ENCODE measurements around the gene MTMR2.

MTMR2 gene

GRCh38 chr11:95803973-95804372 is 119.9 kb downstream of the MTMR2 start:
- TF ChIP-seq SPI1 (IDR thresholded peaks at IDR 0.05; ENCODE audit: borderline replicate concordance, low read depth): no peak
- no peak for TF ChIP-seq REST (IDR thresholded peaks at IDR 0.05; ENCODE audit: insufficient replicate concordance, low read depth)
- TF ChIP-seq GABPA (IDR thresholded peaks at IDR 0.05; ENCODE audit: low read depth): no peak
- TF ChIP-seq POLR2AphosphoS5 (IDR thresholded peaks at IDR 0.05; ENCODE audit: low read depth): no peak
- TF ChIP-seq, protein P1, sequence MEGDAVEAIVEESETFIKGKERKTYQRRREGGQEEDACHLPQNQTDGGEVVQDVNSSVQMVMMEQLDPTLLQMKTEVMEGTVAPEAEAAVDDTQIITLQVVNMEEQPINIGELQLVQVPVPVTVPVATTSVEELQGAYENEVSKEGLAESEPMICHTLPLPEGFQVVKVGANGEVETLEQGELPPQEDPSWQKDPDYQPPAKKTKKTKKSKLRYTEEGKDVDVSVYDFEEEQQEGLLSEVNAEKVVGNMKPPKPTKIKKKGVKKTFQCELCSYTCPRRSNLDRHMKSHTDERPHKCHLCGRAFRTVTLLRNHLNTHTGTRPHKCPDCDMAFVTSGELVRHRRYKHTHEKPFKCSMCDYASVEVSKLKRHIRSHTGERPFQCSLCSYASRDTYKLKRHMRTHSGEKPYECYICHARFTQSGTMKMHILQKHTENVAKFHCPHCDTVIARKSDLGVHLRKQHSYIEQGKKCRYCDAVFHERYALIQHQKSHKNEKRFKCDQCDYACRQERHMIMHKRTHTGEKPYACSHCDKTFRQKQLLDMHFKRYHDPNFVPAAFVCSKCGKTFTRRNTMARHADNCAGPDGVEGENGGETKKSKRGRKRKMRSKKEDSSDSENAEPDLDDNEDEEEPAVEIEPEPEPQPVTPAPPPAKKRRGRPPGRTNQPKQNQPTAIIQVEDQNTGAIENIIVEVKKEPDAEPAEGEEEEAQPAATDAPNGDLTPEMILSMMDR (IDR thresholded peaks at IDR 0.05; ENCODE audit: insufficient read depth, low read length): no peak
- no peak for DNase-seq (ENCODE audit: low read depth in 1 of 2, low spot score in 1 of 2)
- H3K4me3 ChIP-seq (replicated peaks; ENCODE audit: insufficient read depth, low read length): no peak overlapping the region
- no peaks in the 10 kb centered on the region for H3K27me3 ChIP-seq (ENCODE audit: insufficient read depth, poor library complexity, severe bottlenecking)
- H3K27ac ChIP-seq (replicated peaks): no peak overlapping the region

GRCh38 chr11:95802806-95803205 is 121.1 kb downstream of the MTMR2 start:
- TF ChIP-seq REST (IDR thresholded peaks at IDR 0.05; ENCODE audit: insufficient replicate concordance, low read depth) (no peak), POLR2AphosphoS5 (IDR thresholded peaks at IDR 0.05; ENCODE audit: low read depth) (no peak), SPI1 (IDR thresholded peaks at IDR 0.05; ENCODE audit: borderline replicate concordance, low read depth) (no peak), GABPA (IDR thresholded peaks at IDR 0.05; ENCODE audit: low read depth) (no peak)
- TF ChIP-seq, protein P1 (IDR thresholded peaks at IDR 0.05; ENCODE audit: insufficient read depth, low read length): no peak

GRCh38 chr11:95800438-95800837 is 123.5 kb downstream of the MTMR2 start:
- no peak overlapping the region for H3K27ac ChIP-seq (replicated peaks)
- no peak for DNase-seq (ENCODE audit: low read depth in 1 of 2, low spot score in 1 of 2)
- H3K27me3 ChIP-seq (ENCODE audit: insufficient read depth, poor library complexity, severe bottlenecking): no peaks in the 10 kb centered on the region
- no peak overlapping the region for H3K4me3 ChIP-seq (replicated peaks; ENCODE audit: insufficient read depth, low read length)
- TF ChIP-seq SPI1 (IDR thresholded peaks at IDR 0.05; ENCODE audit: borderline replicate concordance, low read depth) (no peak), POLR2AphosphoS5 (IDR thresholded peaks at IDR 0.05; ENCODE audit: low read depth) (no peak), GABPA (IDR thresholded peaks at IDR 0.05; ENCODE audit: low read depth) (no peak), REST (IDR thresholded peaks at IDR 0.05; ENCODE audit: insufficient replicate concordance, low read depth) (no peak)
- TF ChIP-seq, protein P1 (IDR thresholded peaks at IDR 0.05; ENCODE audit: insufficient read depth, low read length): no peak

More at GRCh38 chr11:95802806-95803205, 121.1 kb downstream of the MTMR2 start:
- H3K27ac ChIP-seq (replicated peaks): no peak overlapping the region
- no peaks in the 10 kb centered on the region for H3K27me3 ChIP-seq (ENCODE audit: insufficient read depth, poor library complexity, severe bottlenecking)
- H3K4me3 ChIP-seq (replicated peaks; ENCODE audit: insufficient read depth, low read length): no peak overlapping the region
- DNase-seq (ENCODE audit: low read depth in 1 of 2, low spot score in 1 of 2): no peak
